Ishikawa (cell line): ENCODE measurements around the gene CEP83.

Experiments
- CEBPB ChIP-seq: IDR thresholded peaks from 2 replicates; pipeline ENCODE4 v1.6.1; 2012
- CREB1 ChIP-seq: IDR thresholded peaks from 2 replicates; pipeline ENCODE4 v1.6.1; 2012; ENCODE audit warnings: low read depth
- EGR1 ChIP-seq: IDR thresholded peaks from 2 replicates; pipeline ENCODE4 v1.6.1; 2012
- EP300 ChIP-seq: IDR thresholded peaks from 2 replicates; pipeline ENCODE4 v1.6.1; 2012; ENCODE audit warnings: borderline replicate concordance
- FOXM1 ChIP-seq: IDR thresholded peaks from 2 replicates; pipeline ENCODE4 v1.6.1; 2012; ENCODE audit warnings: low read depth, borderline replicate concordance
- MAX ChIP-seq: IDR thresholded peaks from 2 replicates; pipeline ENCODE4 v1.6.1; 2012
- RAD21 ChIP-seq: IDR thresholded peaks from 2 replicates; pipeline ENCODE4 v1.6.1; 2012; ENCODE audit warnings: low read depth
- REST ChIP-seq: IDR thresholded peaks from 2 replicates; pipeline ENCODE4 v1.6.1; 2012; ENCODE audit warnings: low read depth, mild to moderate bottlenecking
- TAF1 ChIP-seq: IDR thresholded peaks from 2 replicates; pipeline ENCODE4 v1.6.1; 2012; ENCODE audit warnings: low read depth, mild to moderate bottlenecking
- TEAD4 ChIP-seq: IDR thresholded peaks from 2 replicates; pipeline ENCODE4 v1.6.1; 2012
- USF1 ChIP-seq: IDR thresholded peaks from 2 replicates; pipeline ENCODE4 v1.6.1; 2012
- YY1 ChIP-seq: IDR thresholded peaks from 2 replicates; pipeline ENCODE4 v1.6.1; 2012; ENCODE audit warnings: low read depth
- ZBTB7A ChIP-seq: IDR thresholded peaks from 2 replicates; pipeline ENCODE4 v1.6.1; 2012; ENCODE audit warnings: low read depth

- TF ChIP-seq TAF1 = no peak
- TF ChIP-seq REST = no peak
- TF ChIP-seq CREB1 = no peak
- TF ChIP-seq FOXM1 = no peak
- no peak for TF ChIP-seq MAX
- TF ChIP-seq EGR1 = no peak
- no peak for TF ChIP-seq EP300
- no peak for TF ChIP-seq CEBPB
- TF ChIP-seq ZBTB7A = no peak
- TF ChIP-seq TEAD4 = no peak
- TF ChIP-seq YY1 = no peak
- no peak for TF ChIP-seq RAD21
- no peak for TF ChIP-seq USF1
Observed at GRCh38 chr12:94430304-94430703, 29.4 kb downstream of the CEP83 start.
